Smooth muscle cell (in vitro differentiated cells): ENCODE measurements around the gene PVALB. TPM values are rescaled to one million over a fixed set of nuclear protein-coding genes. Genes with fewer than 3 reads are reported as not detected.

Experiments used
- DNase-seq: peaks from one replicate; lab custom pipeline; 2025; ENCODE audit not compliant: unreplicated experiment; lab: John Stamatoyannopoulos, UW
- H2AFZ ChIP-seq: fragments of 200-600 bp; sonication (generic); 2 replicates; pipeline ENCODE4 v1.6.0; 2016; ENCODE audit warnings: antibody characterized with exemption, low read depth, mild to moderate bottlenecking
- H3F3A ChIP-seq: fragments of 200-600 bp; sonication (generic); 2 replicates; pipeline ENCODE4 v1.6.0; 2017; ENCODE audit warnings: antibody characterized with exemption, low read depth
- H3K27ac ChIP-seq: fragments of 200-600 bp; sonication (generic); 2 replicates; pipeline ENCODE4 v1.5.1; 2016; ENCODE audit warnings: low read depth, mild to moderate bottlenecking
- H3K27me3 ChIP-seq: fragments of 200-600 bp; sonication (generic); 2 replicates; pipeline ENCODE4 v1.6.1; 2016; ENCODE audit warnings: low read depth, mild to moderate bottlenecking
- H3K36me3 ChIP-seq: fragments of 200-600 bp; sonication (generic); 2 replicates; pipeline ENCODE4 v1.5.1; 2016; ENCODE audit warnings: low read depth
- H3K4me1 ChIP-seq: fragments of 200-600 bp; sonication (generic); 2 replicates; pipeline ENCODE4 v1.5.1; 2016; ENCODE audit warnings: low read depth
- H3K4me2 ChIP-seq: fragments of 200-600 bp; sonication (generic); 2 replicates; pipeline ENCODE4 v1.6.0; 2016; ENCODE audit warnings: mild to moderate bottlenecking
- H3K4me3 ChIP-seq: fragments of 200-600 bp; sonication (generic); 2 replicates; pipeline ENCODE4 v1.5.1; 2016; ENCODE audit warnings: mild to moderate bottlenecking
- H3K79me2 ChIP-seq: fragments of 200-600 bp; sonication (generic); 2 replicates; pipeline ENCODE4 v1.6.0; 2016; ENCODE audit warnings: low read depth, mild to moderate bottlenecking
- H3K9ac ChIP-seq: fragments of 200-600 bp; sonication (generic); 2 replicates; pipeline ENCODE4 v1.6.0; 2016; ENCODE audit warnings: low read depth
- H3K9me3 ChIP-seq: fragments of 200-600 bp; sonication (generic); replicated peaks from 2 replicates; pipeline ENCODE4 v1.5.1; 2016; ENCODE audit warnings: low read depth
- H4K20me1 ChIP-seq: fragments of 200-600 bp; sonication (generic); 2 replicates; pipeline ENCODE4 v1.6.0; 2016; ENCODE audit warnings: low read depth
- WGBS: methylation state at CpG from one replicate; pipeline ENCODE4 v1.1.7; 2016; ENCODE audit warnings: low lambda C conversion rate; 5-methylcytosine and 5-hydroxymethylcytosine counted together
- polyA plus RNA-seq: library from polyadenylated mRNA; unstranded; fragments of >200 nt; fragmentation: Nextera tagmentation; extraction: Ambion mirVana; gene quantifications from 2 replicates; pipeline ENCODE4 v1.2.1, GENCODE V29; 2016
- total RNA-seq: library from RNA; depleted of rRNA; stranded (reverse); fragments of >200 nt; gene quantifications from 2 replicates; pipeline ENCODE4 v1.2.3, GENCODE V29; 2014
- TF ChIP-seq, protein P1 (sequence below): fragments of 200-600 bp; sonication (generic); IDR thresholded peaks from 2 replicates; pipeline ENCODE4 v1.5.1; 2017; ENCODE audit warnings: borderline replicate concordance, mild to moderate bottlenecking, antibody characterized with exemption; ENCODE audit not compliant: insufficient read depth, poor library complexity, severe bottlenecking

Gene PVALB
- total and polyA plus RNA-seq, 2 experiments from 2014 or later, result not detected

- Histone ChIP-seq H3K4me1 (no peaks in the 10 kb centered on the region), H3F3A (no peaks in the 10 kb centered on the region), H3K27ac (no peak overlapping the region), H3K4me3 (no peak overlapping the region), H3K36me3 (no peaks in the 10 kb centered on the region), H3K27me3 (peaks cover 23% of the 10 kb centered on the region), H3K9ac (no peak overlapping the region), H3K79me2 (no peaks in the 10 kb centered on the region), H3K9me3 (no peaks in the 10 kb centered on the region), H4K20me1 (no peaks in the 10 kb centered on the region), H3K4me2 (no peak overlapping the region), H2AFZ (no peak overlapping the region)
- DNase-seq, result no peak
- TF ChIP-seq, protein P1, sequence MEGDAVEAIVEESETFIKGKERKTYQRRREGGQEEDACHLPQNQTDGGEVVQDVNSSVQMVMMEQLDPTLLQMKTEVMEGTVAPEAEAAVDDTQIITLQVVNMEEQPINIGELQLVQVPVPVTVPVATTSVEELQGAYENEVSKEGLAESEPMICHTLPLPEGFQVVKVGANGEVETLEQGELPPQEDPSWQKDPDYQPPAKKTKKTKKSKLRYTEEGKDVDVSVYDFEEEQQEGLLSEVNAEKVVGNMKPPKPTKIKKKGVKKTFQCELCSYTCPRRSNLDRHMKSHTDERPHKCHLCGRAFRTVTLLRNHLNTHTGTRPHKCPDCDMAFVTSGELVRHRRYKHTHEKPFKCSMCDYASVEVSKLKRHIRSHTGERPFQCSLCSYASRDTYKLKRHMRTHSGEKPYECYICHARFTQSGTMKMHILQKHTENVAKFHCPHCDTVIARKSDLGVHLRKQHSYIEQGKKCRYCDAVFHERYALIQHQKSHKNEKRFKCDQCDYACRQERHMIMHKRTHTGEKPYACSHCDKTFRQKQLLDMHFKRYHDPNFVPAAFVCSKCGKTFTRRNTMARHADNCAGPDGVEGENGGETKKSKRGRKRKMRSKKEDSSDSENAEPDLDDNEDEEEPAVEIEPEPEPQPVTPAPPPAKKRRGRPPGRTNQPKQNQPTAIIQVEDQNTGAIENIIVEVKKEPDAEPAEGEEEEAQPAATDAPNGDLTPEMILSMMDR, result peak; percentile 64
- WGBS, result 71% methylated on average over 16 of the region's 16 CpGs
These were observed 36.7 kb upstream of the PVALB start for GRCh38 chr22:36853407-36854099.

GRCh38 chr22:36852056-36852973 is 35.5 kb upstream of the PVALB start:
- Histone ChIP-seq H3K27ac (no peak overlapping the region), H3K4me1 (no peaks in the 10 kb centered on the region), H3K79me2 (no peaks in the 10 kb centered on the region), H3K4me3 (no peak overlapping the region), H3K27me3 (peaks cover 22% of the 10 kb centered on the region), H4K20me1 (no peaks in the 10 kb centered on the region), H3K9me3 (no peaks in the 10 kb centered on the region), H3F3A (no peaks in the 10 kb centered on the region), H3K36me3 (no peaks in the 10 kb centered on the region), H3K9ac (no peak overlapping the region), H3K4me2 (no peak overlapping the region), H2AFZ (no peak overlapping the region)
- DNase-seq, result no peak
- WGBS, result 90% methylated on average over 7 of the region's 7 CpGs
- TF ChIP-seq, protein P1, result no peak

GRCh38 chr22:36850682-36851081 is 33.8 kb upstream of the PVALB start:
- TF ChIP-seq, protein P1, result no peak
- Histone ChIP-seq H3K4me2 (no peak overlapping the region), H3K4me3 (no peak overlapping the region), H3F3A (no peaks in the 10 kb centered on the region), H3K9me3 (no peaks in the 10 kb centered on the region), H3K27ac (no peak overlapping the region), H4K20me1 (no peaks in the 10 kb centered on the region), H3K27me3 (peaks cover 29% of the 10 kb centered on the region), H3K9ac (no peak overlapping the region), H3K36me3 (no peaks in the 10 kb centered on the region), H3K4me1 (no peaks in the 10 kb centered on the region), H2AFZ (no peak overlapping the region), H3K79me2 (no peaks in the 10 kb centered on the region)
- 92% methylated on average over 10 of the region's 10 CpGs for WGBS
- DNase-seq, result no peak
